Activated CD4-positive, alpha-beta T cell treated with anti-CD3 and anti-CD28 coated beads, Interleukin-10, Interleukin-2, amounts not matched to agents 100 ng/mL and 50 ng/mL, durations not matched to agents 16 hours and 8 hours (primary cell): ENCODE results near the gene DHX35.
"Not testable (repeated sequence)": the region's sequence is repeated elsewhere in the genome, so short reads cannot be mapped to it uniquely, and the experiment has no call there.

Experiments
- DNase-seq: peaks from one replicate; pipeline ENCODE4 v3.0.0-alpha.2; 2020

Gene DHX35

DNA sequence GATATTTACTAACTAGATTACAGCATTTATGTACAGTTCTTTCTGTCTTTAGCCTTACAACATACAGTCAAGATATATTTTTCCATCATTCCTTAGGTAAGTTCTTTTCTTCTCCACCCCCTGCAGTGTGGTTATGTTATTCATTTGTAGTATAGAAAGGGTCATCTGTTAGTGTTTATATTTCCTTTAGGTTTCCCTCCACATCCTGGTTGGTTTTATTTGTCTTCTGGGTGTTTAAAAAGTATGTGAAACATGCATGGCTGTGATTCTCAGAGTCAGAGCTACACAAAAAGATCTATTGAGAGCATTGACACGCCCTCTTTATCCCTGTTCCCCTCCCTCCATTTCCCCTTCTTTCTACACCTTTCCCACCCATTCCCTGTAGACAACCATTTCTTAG lies 20.1 kb downstream of the DHX35 start:
- DNase-seq: no peak

DNA sequence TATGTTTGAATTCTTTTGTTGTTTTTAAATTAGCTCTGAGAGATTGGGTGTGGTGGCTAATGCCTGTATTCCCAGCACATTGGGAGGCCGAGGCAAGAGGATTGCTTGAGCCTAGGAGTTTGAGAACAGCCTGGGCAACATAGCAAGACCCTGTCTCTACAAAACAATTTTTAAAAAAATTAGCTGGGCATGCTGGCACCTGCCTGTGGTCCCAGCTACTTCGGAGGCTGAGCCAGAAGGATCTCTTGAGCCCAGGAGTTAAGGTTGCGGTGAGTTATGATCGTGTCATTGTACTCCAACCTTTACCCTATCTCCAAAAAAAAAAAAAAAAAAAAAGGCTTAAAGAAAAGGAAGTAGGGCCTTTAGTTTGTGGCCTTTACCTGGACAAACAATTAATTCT lies 22.9 kb downstream of the DHX35 start:
- no peak for DNase-seq

DNA sequence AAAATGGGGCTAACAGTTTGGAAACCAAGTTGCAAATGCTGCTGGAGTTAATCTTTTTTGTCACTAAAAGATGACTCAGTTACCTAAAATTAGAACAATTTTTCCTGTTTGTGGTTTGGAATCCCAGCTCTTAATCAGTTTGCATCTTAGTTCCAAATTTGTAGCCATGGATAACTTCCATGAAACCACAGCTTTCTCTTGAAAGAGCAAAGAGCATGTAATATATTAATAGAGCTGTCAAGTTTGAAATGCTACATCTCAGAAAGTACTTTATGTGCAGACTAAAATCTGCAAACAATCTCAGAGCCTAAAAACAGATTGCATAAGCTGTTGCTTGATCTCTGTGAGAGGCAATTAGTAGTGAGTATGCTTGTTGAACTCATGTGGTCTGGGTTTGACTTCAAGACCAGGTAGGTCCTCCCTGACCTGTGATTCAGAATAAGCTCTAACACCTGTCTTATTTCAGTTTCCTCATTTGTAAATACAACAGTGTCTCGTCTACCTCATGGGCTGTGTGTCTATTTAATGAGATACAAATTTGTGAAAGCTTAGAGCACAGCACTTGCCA lies 23.5 kb downstream of the DHX35 start:
- DNase-seq: no peak

- DNase-seq: no peak
Observed at GRCh38 chr20:38986663-38987062, 24.5 kb downstream of the DHX35 start.

- DNase-seq: no peak
Observed at GRCh38 chr20:38987777-38988176, 25.6 kb downstream of the DHX35 start.

DNA sequence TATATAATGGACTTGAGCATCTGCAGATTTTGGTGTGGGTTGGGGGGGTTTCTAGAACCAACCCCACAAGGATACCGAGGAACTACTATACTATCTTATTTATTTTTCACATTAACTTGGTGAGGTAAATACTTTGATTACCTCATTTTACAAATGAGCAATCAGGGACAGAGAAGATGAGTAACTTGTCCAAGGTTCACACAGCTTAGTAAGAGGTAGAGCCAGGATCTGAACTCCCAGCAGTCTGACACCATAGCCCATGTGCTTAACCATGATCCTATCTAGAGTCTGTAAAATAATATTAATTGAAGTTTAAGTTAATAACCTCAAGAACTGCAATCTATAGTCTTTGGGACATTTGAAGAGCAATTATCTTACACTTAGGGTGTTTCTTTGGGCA lies 28.6 kb downstream of the DHX35 start:
- DNase-seq: no peak

DNA sequence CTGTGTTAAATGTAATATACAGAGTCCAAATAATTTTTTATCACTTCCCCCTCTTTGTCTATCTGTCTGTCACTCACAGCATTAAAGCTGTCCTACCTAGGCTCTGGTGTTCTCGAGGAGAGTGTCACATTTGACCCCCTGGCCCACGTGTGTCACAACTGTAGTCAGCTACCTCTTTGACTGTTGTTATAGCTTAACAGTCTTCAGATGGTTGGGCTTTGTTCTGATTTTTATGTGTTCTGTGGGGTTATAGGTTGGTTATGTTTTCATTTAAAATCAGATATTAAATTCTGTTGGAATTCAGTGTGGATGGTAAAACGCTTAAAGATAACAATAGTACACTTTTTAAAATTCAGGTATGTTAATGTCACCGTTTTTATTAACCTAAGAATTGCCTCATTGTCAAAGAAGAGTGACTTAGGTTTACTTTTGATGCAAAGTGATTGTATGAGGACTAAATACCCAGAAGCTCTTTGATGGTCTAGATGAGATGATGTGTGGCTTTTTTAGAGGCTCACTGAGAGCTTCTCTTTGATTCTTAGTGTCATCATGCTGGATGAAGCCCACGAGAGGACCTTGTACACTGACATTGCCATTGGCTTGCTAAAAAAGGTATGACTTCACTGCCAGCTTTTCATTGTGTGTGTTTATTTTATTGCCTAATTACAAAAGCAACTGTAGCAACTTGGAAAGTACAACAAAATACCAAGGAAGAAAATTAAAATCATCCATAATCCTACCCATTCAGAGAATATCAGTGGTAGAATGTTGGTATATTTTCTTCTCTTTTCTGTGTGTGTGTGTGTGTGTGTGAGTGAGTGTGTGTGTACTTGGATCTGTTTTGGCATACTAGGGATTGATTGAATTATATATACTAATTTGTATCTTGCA lies 29.9 kb downstream of the DHX35 start:
- no peak for DNase-seq

DNA sequence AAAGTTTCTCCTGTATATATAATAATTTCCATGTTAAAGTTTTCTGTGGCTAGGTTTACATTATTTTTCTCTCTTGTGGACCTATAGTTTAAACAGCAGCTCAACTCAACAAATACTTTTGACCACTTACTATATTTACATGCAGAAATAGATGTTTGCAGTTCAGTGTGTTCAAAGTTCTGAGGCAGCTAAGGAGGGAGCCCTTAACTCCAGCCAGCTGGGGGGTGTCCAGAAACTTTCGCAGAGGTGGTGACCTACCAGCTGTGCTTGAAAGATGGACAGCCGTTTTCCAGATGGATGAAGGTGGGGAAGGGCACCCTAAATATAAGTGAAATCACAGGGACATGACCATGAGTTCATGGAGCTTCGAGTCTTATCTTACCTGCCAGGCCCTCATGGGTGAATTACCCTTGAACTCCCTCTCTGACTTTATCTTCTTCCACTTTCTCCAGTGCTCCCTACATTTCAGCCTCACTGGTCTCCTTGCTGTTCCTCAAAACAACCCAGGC lies 33.4 kb downstream of the DHX35 start:
- no peak for DNase-seq

GRCh38 chr20:38996866-38997265 lies 34.7 kb downstream of the DHX35 start:
- DNase-seq: not testable (repeated sequence)

DNA sequence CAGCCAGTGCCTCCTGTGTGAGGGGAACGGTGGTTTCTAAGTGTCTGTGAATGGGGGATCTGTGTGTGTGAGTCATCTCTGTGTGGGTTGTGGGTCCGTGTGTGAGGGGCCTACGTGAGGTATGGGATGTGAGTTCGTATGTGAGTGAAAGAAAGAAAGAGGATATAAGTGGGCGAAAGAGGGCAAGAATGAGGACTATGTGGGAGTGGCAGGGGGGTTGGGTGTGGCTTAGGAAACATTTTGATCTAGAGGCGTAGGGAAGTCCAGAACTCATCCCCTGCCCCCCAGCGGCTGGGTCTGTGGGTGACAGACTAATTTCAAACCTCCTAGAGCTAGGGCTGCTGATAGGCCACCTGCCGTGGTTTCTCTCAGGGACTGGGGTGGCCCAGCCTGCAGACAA lies 35.5 kb downstream of the DHX35 start:
- DNase-seq: peak; percentile 87

DNA sequence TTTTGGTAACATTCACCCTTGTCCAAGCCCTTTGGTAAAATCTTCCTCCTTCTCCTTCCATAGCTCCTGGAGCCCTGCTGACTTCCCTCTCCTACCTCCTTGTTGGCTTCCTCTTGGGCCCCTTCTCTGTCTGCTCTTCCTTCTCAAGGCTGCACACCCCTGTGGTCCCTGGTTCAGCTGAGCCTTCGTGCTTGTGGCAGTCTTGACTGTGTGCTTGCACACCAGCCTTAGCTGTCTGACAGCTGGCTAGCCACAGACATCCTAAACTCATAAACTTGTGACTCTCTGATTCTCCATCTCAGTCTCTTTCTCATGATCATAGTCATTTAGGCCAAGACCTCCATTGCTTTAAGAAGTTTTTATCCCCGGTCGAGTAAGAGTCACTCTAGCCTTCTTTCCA lies 37.1 kb downstream of the DHX35 start:
- DNase-seq: no peak

DNA sequence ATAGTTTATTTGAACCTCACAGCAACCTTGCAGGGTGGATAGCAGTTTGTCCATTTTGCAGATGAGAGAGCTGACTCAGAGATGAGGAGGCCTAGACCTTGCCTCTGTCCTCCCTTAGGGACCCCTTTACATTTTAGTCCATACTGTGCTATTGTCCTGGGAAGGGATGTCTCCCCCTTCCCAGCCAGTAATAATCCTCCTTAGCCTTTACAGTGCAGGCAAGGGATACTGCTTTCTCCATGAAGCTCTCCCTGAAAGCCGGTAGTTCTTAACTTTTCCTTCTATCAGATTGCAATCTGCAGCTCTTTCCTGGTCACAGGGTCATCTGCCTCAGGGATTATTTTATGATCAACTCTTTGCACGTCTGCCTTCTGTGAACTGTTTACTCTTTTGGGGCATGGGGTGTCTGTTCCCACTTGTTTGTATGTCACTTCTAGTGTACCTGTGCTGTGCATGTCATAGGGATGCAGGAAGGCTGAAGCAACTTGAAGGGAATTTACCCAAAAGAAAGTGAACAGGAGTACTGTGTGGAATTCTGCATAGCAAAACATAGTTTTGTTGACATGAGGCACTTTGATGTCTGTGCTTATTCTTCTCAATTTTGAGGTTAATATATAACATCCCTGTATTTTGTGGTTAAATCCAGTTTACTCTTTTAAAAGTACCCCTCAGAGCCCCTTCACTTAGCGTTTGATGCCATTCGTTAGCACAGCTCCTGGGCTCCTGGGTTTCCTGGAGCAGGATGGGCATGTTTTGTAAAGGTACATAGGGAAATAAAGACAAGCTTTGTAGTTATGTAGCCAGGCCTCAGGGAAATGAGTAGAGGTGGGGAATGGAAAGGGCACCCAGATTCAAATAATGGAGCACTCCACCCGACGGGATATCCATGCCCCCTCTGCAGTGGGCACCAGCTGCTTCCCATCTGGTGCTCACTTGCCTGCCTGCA lies 38.1 kb downstream of the DHX35 start:
- DNase-seq: no peak

DNA sequence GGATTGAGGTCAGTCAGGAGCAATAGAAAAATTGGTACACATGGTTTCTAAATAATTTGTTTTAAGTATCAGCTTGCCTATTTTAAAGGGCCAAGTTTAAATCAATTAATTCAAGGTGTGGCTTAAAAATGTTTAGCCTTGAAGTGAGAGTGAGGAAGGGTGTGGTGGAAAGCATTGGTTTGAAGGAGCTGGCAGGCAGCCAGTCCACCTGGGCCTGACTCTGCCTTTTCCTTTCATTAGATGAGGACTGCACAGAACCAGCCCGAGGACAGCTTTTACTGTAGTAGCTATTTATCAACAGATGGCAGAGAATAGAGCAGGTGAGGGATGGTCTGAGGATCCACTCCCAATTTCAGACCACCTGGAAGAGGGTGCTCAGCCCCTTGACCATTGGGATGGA lies 42.4 kb downstream of the DHX35 start:
- DNase-seq: no peak

GRCh38 chr20:39009348-39009747 lies 47.2 kb downstream of the DHX35 start:
- DNase-seq: no peak

DNA sequence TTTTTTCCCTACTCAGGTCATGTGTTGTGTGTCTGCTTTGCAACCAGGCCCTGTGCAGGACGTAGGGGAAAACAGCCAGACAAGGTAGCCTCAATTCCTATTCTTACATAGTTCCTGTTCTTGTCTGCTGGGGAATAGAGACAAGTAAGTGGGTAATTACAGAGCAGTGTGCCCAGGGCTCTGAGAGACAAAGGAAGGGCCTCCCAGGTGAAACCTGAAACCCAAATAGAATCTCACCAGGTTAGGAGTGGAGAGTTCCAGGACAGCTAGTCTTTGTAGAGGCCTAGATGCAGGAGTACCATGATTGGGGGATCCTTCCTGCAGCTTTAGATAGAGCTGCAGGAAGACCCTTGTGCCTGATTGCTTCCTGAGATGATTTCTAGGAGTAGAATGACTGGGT lies 48.4 kb downstream of the DHX35 start:
- DNase-seq: no peak

- no peak for DNase-seq
Observed at GRCh38 chr20:39013662-39014109, 51.5 kb downstream of the DHX35 start.

- DNase-seq: no peak
Observed at GRCh38 chr20:39016041-39016440, 53.9 kb downstream of the DHX35 start.

DNA sequence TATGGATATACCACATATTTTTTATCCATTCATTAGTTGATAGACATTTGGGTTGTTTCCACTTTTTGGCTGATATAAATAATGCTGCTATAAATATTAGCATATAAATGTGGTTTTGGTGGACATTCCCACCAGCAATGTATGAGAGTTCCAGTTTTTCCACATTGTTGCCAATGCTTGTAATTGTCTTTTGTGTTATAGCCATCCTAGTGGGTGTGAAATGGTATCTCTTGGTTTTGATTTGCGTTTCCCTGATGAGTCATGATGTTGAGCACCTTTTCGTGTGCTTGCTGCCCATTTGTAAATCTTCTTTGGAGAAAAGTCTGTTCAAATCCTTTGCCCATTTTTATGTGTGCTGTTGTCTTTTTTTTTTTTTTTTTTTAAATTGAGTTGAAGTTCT lies 54.4 kb downstream of the DHX35 start:
- peak; percentile 54 for DNase-seq

DNA sequence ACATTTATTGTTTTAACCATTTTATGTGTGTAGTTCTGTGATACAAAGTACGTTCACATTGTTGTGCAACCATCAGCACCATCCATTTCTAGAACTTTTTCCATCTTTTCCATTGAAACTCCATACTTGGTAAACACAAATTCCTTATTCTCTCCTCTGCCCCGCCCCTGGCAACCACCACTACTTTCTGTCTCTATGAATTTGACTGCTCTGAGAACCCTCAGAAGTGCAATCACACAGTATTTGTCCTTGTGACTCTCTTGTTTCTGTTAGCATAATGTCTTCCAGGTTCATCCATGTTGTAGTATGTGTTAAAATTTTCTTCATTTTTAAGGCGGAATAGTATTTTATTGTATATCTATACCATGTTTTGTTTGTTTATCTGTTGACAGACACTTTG lies 56.9 kb downstream of the DHX35 start:
- DNase-seq: no peak

- peak; percentile 85 for DNase-seq
Observed at GRCh38 chr20:39019805-39020325, 57.7 kb downstream of the DHX35 start.

GRCh38 chr20:39021748-39022147 lies 59.6 kb downstream of the DHX35 start:
- DNase-seq: peak; percentile 91

DNA sequence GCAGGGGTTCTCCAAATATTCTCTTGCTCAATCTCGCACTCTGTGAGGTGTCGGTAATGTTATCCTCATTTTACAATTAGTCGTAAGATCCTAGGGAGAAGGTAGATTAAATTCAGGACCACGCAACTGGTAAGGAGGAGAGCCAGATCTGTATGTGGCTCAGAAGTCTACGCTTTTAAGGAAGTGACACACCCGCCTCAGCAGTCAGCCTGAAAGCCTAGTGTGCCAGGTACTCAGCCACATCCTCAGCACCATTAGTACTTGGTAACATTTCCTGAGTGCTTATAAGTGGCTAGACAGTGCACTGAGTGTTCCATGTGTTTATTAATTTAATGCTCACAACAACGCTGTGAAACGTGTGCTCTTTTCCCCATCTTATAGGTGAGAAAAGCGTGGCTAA lies 63.7 kb downstream of the DHX35 start:
- peak; percentile 78 for DNase-seq

GRCh38 chr20:39029364-39029763 lies 67.2 kb downstream of the DHX35 start:
- DNase-seq: no peak
